Amygdala (tissue), 56 donors: ENCODE data around the gene GUK1.

Experiments used
- DNase-seq, 56 donors: peaks; one replicate each; lab custom pipeline; 2025; lab: John Stamatoyannopoulos, UW

The GUK1 gene

DNA sequence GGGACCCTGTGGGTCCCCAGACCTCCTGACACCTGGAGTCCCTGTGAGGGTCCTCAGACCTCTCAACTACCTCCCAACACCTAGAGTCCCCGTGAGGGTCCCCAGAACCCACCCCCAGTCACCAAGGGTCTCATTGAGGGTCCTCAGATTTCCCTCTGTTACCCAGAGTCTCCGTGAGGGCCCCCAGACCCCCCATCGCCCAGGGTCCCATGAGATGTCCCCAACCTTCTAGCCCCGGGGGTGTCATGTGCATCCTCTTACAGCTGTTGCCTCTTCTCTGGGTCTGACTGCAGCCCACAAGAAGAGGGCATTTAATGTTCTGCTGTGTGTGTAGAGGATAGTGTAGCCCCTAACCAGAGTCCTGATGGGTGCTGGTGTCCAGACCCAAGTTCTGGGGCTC, 7.7 kb downstream of the GUK1 start:
- no peak for DNase-seq

DNA sequence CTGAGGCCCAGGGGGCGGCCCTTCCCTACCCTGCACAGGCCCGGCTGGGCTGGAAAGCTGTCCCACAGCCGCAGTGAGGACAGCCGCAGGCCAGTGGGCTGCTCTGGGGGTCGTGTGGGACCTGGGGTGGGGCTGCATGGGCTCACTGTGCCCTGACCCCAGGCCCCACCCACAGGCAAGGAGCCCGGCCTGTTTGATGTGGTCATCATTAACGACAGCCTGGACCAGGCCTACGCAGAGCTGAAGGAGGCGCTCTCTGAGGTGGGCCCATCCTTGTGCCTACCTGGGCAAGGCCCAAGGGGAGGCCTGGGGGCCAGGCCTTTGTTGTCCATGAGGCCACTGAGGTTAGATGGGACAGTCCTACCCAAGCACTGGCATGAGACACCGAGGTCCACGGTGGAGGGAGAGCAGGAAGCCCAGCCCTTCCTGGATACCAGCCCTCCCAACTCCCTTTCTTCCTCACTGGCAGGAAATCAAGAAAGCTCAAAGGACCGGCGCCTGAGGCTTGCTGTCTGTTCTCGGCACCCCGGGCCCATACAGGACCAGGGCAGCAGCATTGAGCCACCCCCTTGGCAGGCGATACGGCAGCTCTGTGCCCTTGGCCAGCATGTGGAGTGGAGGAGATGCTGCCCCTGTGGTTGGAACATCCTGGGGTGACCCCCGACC, 8.2 kb downstream of the GUK1 start:
- peak in 12 of 56 donors; percentile 8 to 65 (median 30) for DNase-seq

DNA sequence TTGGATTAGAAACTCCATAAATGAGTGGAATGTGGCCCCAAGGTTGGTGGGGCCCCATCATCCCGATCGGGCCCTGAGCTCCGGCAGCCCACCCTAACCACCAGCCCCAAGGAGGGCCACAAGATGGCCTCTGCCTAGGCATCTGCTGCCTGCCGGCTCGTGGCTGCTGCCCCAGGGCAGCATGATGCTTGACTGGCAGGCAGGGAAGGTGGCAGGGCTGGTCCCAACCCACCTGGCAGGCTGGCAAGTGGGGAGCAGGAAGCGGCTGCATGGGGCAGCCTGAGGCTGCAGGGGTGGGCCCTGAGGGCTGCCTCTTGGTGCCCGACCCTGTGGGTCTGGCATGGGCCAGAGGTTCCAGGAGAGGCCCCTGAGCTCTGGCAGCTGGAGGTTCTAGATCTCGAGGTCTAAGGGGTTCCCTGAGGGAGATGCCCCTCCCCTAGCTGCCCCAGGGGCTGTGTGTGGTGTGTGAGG, 8.9 kb downstream of the GUK1 start:
- DNase-seq, result no peak

DNA sequence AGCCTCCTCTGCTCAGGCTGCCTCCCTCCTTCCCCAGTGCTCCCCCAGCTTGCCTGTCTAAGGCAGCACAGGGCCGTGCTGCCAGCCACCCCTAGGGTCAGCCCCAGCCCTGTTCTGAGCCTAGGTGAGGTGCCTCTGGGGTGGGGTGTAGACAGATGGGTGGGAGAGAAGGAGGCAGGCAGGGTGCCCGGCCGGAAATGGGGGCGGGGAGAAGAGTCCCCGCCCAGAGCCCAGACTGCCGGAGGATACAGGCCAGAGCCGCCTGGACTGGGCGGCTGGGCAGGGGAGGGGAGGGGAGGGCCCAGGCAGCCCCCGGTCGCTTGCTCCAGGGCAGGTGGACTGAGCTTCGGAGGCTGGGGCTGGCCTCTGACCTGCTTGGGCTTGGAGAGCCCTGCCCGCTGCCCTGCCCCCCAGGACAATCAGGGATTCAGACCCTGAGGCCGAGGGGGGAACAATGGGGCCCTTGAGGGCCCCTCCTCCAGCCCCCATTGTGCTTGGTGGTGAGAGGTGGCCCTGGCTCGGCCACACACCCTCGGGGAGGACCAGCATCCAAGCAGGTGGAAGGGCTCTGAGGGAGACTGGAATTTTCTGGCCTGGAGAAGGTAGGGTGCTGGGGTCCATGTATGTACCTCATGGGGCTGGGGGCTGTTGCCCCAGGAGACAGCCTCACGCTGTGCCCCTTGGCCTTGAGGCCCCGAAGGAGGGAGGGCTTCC, 9.5 kb downstream of the GUK1 start, which contains the start of gene GJC2:
TSS of gene GJC2 (plus strand) at position 525 of the 714 bp plus-strand sequence. CDS start 7,829 bp downstream, outside the sequence.
- peak in 38 of 56 donors; percentile 15 to 78 (median 48) for DNase-seq

DNA sequence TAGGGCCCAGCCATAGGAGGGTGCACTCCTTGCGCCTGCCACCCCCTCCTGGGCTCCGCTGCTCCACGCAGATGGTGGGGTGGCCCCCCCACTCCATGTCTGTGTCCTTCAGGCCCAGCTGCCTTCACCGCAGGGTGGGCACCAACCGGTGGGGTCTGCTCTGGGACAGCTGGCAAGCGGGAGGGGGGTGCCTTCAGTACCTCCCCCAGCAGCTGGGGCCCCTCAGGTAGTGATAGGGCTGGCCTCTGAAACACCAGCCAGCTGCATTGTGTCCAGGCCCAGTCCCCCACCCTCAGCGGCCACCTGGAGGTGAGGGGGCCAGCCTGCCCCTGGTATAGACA, 10.0 kb downstream of the GUK1 start:
- peak in 5 of 56 donors; percentile 21 to 61 (median 44) for DNase-seq

DNA sequence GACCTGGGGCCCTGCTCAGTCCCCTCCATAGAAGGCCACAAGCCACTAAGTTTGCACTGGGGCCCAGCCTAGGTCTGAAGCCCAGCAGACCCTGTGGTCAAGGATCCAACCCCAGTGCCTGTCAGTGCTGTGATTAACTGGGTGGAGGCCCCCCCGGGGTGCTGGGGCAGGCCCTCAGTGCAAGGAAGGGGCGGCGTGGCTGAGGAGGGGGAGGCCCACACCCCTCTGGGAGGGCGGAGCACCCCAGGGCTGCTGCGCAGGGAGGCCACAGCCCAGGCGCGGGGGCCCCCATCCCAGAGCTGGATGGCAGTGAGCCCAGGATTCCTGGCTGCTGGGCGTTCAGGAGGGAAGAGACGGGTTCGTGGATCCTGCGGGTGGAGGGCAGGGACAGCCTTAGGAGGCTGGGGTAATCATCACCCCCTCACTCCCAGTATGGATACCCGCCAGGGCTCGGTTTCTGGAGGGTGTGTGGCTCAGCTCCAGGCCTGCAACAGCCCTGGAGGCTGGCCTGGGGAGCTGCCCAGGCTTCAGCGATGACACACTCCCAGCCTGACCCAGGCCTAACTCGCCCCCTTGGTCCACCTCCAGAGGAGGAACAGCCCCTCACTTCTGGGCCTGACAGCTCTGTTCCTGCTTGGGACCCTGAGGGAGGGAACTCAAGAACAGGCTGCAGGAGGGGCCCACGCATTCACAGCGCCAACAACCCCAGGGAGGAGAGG, 10.5 kb downstream of the GUK1 start:
- peak in 44 of 56 donors; percentile 22 to 84 (median 56) for DNase-seq

DNA sequence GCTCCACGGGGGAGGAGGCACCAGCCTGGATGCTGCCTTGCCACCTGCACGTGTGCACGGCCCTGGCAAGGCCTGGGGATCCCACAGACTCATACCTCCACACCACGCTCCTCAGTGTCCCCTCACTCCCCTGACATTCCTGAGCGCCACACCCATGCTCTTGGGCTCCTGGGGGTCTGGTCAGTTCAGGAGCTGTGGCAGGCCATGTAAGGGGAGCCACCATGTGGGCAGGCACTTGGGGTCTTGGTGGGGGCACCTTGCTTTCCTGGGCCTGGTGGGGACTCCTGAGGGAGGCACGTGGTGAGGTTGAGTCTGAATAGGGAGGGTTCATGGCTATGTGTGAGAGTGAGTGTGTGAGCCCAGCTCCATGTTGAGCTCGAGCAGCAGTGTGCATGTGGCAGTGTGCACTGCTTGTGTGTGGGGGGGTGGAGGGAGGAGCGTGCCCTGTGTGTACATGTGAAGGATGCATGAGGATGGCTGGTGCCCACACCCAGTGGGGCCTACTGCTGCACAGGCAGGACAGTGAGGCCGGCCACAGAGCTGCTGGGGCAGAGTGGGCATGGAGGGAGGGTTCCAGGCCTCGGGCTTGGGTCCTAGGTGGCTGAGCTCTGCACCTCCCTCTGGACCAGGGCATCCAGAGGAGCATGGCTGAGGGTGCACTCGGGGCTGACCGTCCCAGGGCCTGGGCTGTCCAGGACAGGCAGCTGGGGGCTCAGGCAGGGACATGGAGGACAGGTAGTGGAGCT, 11.3 kb downstream of the GUK1 start:
- DNase-seq, result no peak

DNA sequence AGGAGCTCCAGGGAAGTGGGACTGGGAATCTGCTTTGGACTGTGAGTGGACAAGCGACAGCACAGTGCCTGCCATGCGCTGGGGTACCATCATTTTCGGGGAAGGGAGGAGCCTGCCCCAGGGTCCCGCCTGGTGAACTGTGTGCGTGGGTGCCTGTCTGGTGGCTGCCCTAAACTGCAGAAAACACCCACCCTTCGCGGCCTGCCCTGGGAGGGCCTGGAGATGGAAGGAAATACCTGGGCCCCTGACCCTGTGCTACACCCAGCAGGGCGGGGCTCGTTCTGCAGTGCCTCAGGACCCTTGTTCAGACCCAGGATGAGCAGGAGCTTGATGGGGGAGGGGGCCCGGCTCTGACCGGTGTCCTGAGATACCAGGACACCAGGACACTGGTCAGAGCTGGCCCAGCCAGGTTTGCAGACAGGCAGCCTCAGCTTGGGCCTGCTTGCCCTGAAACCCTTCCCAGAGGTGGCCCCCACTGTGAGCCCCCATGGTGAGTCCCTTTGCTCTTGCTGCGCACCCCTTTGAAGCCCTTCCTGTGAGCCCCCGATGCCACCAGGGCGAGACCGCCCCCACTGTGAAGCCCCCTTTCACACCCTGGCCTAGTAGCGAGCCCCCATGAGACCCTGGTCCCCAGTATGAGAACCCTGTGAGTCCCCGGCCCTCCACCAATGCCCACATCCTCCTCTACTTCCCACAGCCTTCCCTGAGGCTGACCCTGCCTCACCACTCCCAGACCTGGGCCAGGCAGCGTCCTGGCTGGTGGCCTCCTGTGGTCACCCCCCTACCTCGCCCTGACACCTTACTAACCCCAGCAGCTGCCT, 12.2 kb downstream of the GUK1 start:
- DNase-seq, result no peak

DNA sequence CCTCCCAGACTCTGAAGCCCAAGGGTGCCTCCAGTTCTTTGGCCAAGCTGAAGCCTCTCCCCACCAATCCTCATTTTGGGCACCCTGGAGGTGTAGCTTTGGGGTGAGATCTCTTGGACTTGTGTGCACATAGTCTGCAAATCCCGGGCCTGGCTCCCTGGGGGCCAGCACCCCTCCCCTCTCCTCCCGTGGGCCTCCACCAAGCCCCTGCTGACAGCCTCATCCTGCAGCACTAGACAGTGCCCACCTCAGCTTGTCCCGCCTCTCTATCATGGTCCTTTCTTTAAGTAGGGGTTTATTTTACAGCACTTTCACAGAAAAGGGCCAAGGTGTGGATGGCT, 12.8 kb downstream of the GUK1 start:
- no peak for DNase-seq

DNA sequence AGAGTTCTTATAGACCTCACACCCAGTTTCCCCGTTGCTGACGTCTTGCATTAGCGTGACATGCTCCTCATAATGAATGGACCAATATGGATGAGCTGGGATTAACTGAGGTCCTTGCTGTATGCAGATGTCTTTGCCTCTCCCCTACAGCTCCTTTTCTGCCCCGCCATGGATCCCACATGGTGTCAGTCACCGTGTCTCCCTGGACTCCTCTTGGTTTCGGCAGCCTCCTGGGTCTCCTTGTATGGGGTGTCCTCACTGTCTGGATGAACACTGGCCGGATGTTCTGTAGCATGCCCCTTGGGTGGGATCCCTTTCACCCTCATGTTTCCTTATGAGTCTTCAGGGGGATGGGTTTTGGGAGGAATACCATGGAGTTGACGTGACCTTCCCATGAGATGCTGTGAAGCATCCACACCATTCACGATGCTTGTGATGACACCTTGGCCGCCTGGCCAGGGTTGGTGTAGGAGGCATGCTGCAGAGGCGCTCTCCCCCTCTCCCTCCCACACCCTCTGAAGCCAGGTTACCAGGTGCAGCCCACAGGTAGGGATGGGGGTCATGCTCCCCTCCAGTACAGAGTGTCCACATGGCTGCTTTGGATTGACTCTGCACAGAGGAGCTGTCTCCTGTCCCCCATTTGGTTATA, 14.1 kb downstream of the GUK1 start:
- no peak for DNase-seq

DNA sequence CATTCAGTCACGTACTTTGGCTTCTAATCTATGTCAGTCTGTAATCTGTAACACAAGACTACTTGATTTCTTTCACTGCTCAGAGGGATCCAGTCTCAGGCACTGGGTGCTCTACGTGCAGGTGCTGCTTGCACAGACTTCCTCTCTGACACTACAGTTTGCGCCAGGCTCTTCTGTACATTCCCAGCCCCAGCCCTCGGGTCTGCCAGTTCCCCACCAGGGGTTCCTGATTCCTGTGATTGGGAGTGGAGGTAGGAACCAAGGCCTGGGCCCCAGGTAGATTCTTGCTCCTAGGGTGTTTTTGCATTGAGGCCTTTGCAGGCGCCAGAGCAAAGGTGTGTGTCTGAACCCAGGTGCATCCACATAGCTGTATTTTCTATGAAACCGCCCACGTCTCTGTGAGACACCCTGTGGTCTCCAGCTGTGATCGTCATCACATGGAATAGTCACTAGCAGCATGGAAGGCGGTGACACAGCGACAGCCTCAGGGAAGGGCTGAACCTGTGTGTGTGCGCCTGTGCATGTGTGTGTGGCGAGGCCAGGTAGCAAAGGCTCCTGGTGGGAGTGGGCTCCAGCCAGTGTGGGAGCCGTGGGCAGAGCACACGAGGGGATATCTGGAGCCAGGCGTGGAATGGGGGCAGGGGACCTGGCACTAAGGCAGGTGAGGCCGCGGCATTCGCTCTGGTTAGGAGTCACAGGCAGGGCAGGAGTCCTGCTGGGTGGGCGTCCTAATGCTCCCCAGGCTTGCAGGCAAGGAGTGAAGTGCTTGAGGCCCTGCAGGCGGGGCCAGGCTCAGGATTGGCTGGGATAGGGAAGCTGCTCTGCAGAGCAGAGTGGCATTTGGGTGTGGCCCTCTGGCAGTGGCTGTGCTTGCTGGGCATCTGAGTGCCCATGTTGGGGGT, 14.8 kb downstream of the GUK1 start:
- no peak for DNase-seq

DNA sequence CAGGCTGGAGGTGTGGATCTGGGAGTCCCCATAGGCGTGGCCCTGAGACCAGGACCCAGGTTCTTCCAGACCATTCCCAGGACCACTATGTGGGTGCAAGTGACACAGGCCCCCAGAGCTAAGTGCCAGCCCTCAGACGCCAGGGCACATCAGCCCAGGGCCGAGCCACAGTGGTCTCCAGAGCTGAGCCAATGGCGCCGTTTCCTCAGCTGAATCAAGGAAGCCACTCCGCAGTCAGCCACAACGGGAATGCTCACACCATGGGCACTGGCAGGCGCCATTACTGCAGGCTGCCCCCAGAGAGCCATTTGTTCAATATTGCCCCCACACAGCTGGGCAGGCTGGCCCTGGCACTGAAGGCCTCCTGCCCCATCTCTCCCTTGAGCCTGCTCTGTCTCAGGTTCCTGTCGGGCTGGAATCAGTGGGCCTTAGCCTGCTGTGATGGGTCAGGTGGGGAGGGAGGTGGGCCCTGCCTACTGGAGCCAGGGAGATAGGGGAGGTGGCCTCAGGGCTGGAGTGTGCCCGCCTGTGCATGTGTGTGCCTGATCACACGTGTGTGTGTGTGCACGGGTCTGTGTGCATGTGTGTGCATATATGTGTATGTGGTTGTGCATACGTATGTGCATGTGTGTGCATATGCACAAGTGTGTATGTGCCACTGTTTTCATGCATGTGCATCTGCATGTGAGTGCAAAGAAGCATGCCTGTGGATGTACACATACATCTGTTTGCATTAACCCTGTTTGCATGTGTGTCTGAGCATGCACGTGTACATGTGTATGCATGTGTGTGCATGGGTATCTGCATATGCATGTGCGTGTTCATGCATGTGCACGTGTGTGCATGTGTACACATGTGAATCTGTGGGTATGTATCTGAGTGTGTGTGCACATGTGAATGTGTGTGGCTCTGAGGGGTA, 15.8 kb downstream of the GUK1 start:
- DNase-seq, result no peak

DNA sequence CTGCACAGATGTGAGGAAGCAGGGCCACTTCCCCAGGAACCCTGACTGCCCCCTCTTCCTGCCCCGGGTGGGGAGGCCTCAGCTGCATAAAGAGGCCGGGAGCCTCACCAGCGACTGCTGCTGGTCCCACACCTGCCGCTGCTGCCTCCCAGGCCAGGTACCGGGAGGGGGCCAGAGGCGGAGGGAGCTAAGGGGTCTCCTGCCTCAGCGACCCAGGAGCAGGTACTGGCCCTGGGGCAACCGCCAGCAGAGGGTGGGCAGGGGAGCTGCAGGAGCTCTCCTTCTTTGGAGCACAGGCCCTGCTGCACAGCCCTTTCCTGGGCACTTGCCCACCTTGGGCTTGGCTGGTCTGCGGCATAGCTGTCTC, 16.4 kb downstream of the GUK1 start:
- DNase-seq, result no peak

DNA sequence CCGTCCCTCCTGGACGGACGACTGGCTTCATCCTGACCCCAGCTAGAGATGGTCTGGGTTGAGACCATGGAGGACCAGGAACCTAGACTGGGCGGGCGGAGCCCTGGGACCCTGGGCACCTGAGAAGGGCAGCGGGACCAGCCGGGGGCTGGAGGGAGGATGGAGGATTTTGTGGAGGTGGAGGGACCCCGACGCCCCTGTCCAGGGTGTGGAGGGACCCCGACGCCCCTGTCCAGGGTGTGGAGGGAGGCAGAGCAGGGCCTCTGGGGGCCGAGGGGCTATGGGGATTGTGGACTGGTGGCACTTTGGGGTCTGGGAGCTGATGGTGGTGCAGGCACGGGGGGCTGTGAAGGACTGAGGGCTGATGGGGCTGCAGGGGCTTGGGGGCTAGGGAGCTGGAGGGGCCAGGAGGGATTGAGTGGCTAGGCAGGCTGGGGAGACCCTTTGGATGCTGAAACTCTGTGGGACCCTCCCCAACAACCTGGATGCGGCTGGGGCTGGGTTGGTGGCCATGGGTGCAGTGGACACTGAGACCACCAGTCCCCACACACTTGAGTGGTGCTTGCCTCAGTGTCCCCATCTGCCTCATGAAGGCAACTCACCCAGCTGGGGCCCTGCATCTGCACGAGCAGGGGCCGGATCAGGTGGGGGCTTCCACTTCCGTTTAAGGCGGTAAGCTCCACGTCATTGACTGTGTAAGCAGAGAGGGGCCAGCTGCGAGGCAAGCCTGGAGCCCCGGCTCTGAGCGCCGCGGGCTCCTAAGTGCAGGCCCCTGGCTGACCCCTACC, 17.1 kb downstream of the GUK1 start:
- no peak for DNase-seq

DNA sequence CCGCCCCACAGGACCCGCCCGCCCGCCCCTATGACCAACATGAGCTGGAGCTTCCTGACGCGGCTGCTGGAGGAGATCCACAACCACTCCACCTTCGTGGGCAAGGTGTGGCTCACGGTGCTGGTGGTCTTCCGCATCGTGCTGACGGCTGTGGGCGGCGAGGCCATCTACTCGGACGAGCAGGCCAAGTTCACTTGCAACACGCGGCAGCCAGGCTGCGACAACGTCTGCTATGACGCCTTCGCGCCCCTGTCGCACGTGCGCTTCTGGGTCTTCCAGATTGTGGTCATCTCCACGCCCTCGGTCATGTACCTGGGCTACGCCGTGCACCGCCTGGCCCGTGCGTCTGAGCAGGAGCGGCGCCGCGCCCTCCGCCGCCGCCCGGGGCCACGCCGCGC, 17.6 kb downstream of the GUK1 start:
- no peak for DNase-seq

DNA sequence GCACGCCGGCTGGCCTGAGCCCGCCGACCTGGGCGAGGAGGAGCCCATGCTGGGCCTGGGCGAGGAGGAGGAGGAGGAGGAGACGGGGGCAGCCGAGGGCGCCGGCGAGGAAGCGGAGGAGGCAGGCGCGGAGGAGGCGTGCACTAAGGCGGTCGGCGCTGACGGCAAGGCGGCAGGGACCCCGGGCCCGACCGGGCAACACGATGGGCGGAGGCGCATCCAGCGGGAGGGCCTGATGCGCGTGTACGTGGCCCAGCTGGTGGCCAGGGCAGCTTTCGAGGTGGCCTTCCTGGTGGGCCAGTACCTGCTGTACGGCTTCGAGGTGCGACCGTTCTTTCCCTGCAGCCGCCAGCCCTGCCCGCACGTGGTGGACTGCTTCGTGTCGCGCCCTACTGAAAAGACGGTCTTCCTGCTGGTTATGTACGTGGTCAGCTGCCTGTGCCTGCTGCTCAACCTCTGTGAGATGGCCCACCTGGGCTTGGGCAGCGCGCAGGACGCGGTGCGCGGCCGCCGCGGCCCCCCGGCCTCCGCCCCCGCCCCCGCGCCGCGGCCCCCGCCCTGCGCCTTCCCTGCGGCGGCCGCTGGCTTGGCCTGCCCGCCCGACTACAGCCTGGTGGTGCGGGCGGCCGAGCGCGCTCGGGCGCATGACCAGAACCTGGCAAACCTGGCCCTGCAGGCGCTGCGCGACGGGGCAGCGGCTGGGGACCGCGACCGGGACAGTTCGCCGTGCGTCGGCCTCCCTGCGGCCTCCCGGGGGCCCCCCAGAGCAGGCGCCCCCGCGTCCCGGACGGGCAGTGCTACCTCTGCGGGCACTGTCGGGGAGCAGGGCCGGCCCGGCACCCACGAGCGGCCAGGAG, 18.3 kb downstream of the GUK1 start:
- DNase-seq, result no peak
